GM18502 (cell line): Measurements from ENCODE around the gene TXNRD3.
"Not testable (repeated sequence)": the region's sequence is repeated elsewhere in the genome, so short reads cannot be mapped to it uniquely, and the experiment has no call there.

ENCODE experiments used
- ATAC-seq: cut with Tn5 transposase; IDR thresholded peaks from one replicate; pipeline ENCODE4 v1.9.1; 2021; ENCODE audit warnings: mild to moderate bottlenecking; ENCODE audit not compliant: unreplicated experiment, poor library complexity

Gene TXNRD3

DNA sequence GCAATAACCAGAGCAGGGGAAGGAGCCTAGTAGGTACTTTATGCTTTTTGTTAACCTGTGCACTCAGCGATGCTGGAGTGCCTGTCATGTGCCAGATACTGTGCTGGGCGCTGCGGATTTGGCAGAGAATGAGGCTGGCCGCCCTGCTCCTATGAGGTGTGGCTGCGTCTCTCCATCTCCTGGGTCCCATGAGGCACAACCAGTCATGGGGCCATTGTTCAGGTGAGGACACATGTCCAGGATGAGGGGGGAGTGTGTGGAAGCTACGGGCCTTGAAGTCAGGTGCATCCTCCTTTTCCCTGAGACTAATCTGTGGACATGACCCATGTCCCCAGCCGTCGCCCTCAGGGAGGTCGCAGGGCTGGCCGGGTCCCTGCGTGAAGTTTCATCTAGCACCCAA lies 963 bp upstream of the TXNRD3 start:
- no peak for ATAC-seq

DNA sequence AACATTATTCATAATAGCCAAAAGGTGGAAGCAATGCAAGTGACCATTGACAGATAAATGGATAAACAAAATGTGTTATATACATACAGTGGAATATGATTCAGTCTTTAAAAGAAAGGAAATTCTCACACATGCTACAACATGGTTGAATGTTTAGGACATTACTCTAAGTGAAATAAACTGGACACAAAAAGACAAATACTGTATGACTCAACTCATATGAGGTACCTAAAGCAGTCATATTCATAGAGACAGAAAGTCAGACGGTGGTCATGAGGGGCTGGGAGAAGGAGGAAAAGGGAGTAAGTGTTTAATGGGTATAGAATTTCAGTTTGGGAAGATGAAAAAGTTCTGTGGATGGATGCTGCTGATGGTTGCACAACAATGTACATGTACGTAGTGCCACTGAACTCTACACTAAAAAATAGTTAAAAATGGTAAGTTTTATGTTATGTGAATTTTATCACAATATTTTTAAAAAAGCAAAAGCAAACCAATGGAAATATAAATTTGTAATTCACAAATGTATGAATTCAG lies 5.3 kb downstream of the TXNRD3 start:
- ATAC-seq = no peak

DNA sequence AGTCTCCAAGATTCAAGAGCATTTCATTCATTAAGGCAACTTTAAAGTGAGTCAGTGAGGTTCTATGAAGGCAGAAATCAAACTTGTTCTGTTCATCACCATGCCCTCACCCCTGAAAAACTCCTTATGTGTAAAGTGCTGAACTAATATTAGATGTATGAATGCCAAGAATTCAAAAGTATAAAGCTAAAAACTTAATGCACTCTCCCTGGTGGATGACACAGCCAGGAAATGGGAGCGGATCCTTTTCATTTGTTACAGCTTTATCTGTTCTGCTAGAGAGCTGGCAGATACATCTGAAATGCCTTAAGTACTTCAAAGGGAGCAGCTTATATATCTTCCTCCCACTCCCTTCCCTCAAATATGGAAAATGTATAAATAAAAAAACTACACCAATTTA lies 8.2 kb downstream of the TXNRD3 start:
- no peak for ATAC-seq

DNA sequence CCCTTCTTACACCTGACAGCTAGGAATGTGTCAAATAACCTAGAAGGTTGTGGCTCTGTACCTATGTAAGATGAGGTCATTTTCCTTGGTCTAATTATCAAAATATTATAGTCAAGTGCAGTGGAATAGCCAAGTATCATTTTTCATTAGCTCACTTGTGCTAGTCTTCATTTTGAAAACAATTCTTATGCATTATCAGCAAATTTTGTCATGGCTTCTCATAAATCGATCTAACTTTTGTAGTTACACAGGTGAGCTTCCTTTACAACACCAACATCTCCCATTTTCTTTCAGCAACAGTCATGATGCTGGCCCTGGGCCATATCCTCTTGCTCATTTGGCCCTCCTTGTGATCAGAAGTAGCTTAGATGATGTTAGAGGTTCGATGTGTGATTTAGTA lies 10.3 kb downstream of the TXNRD3 start:
- no peak for ATAC-seq

DNA sequence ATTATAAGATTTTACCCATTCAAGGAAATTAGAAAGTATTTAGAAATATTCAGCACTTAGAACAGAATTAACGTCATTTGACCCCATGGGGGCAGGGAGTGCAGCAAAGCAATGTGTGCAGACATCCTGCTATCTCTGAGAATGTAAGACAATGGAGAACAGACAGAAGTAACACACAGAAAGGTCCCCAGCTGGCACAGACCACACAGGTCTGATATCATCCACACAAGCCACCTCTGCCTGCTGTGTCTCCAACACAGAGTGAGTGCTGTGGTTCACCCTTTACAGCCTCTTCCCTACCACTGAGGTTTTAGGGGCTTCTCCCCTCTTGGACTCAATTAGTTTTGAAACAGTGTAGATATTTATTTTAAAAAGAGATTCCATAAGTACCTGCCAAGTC lies 16.1 kb downstream of the TXNRD3 start:
- no peak for ATAC-seq

DNA sequence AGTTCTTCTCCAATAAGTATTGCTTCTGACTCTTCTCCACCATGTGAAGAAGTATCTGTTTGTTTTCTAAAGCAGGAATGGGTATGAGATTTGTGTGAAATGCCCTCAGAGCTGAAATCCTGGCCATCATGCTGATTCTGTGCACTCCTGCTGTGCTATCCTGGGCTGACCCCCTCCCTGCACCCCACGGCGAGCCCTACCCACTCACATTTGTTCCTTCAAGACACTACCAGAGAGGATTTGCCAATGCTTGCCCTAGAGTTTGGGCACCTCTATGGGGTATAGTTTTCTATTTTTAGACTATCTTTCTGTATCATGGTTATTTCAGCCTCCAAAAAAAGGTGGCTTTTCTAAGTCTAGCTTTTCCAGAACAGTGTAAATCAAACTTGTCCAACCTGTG lies 18.5 kb downstream of the TXNRD3 start:
- no peak for ATAC-seq

DNA sequence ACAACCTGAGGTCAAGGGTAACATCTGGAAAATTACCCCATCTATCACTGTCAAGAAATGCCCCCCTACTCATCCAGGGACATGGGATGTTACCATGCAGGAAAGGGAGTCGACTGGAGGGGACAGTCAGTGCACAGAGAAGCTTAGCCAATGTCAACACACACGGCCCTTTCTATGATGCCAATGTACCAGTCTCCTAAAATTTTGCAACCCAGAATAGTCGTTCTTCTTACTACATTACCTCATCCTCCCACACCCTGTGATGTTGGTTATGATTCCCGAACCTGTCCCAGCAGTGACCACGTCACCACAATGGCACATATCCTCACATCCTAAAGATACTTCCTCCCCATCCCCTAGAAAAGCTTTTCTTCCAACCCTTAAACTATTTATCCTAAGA lies 20.1 kb downstream of the TXNRD3 start:
- no peak for ATAC-seq

DNA sequence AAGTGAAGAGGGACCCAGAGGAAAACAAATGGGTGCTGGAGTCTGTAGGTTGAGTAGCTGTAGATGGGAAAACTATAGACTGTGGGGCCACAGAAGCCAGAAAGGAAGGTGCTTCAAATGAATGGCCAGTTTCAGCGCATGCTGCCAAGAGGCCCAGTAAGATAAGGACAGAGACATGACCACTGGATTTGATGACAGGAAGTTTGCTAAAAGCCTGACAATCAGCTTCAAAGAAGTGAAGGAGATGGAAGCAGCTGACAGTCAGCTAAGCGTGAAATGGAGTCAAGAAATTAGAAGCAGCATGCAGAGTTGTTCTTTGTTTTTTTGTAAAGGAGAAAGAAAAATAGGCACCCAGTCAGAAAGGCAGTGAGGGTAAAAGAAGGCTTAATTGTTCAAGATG lies 24.9 kb downstream of the TXNRD3 start:
- ATAC-seq = no peak

DNA sequence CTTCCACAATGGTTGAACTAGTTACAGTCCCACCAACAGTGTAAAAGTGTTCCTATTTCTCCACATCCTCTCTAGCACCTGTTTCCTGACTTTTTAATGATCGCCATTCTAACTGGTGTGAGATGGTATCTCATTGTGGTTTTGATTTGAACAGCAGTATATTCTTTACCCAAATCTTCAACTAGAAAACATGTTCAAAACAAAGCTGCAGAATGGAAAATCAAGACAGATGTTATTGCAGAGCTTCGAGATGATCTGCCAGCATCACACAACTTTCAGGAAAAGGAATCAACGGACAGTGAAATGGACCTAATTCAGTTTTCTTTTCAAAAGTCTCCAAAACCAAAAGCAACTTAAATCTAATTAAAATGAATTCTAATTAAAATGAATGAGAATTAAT lies 29.2 kb downstream of the TXNRD3 start:
- not testable (repeated sequence) for ATAC-seq

DNA sequence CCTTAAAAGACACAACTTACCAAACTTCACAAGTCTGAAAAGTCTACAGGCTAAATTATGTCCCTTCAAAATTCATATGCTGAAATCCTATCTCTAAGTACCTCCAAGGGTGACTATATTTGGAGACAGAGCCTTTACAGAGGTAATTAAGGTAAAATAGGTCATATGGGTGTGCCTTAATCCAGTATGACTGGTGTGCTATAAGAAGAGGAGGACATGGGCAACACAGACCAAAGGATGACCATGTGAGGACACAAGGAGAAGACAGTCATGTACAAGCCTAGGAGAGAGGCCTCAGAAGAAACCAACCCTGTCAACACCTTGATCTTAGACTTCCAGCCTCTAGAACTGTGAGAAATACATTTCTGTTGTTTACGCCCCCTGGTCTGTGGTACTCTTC lies 32.2 kb downstream of the TXNRD3 start:
- ATAC-seq = no peak

DNA sequence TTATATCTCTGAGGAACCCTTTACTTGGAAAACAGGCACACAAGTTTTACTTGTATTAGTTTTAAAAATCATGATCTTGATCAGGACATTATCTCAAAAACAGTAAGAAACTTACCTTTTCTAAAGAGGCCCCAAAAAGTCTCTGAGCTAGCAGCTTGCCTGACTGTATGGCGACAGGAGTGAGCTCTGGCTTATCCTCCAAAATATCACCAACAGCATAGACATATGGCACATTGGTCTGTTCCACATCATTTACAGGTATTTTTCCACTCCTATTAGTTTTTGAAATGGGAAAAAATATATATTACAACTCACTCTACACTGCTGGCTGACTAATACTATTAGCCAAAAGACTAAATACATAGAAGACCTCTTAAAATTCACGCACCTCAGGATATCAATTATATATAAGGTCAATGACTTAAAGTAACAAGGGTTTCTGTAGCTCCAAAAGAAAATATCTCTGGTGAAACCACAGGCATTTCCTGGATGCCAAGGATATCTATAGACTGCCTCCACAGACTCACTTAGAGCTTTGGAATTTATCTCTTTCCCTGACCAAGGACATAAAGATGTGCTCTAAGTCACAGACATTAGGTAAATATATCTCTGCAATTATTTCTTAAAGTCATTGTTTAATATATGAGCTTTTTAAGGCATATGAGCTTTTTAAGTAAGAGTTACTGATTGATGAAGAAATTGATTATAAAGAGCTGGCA lies 33.1 kb downstream of the TXNRD3 start:
- ATAC-seq = no peak

DNA sequence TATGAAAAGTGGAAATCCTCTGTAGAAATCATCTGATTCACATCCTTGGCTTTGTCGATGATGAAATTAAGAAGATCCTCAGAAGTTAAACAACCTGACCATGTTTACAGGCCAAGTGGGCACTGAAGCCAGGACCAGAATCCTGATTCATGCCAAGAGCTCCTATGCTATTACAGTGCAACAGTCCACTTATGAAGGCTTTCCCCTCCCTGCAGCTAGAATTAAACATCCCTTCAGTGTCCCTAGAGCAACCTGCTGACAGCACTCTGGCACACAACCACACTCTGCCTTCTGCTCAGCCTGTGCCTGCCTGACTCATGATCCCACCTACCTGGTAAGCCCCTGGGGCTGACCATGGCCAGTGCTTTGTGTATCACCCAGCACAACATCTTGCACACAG lies 33.8 kb downstream of the TXNRD3 start:
- ATAC-seq = no peak

DNA sequence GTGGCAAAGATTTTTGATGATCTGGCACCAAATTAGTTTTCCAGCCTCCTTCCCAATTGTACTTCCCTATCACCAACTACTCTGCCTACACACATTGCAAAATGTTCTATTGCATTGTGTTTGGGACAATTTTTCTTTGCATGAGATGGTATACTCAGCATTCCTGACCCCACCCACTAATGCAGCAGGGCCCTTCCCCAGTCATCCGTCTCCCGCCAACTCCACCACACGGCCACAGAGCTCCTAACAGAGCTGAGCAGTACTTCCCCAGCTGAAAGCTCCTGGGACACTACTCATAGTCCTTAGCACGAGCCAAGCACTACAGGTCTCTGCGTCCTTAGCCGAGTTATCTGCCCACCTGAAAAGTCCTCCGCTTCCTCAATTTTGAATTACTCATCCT lies 34.2 kb downstream of the TXNRD3 start:
- ATAC-seq = no peak

DNA sequence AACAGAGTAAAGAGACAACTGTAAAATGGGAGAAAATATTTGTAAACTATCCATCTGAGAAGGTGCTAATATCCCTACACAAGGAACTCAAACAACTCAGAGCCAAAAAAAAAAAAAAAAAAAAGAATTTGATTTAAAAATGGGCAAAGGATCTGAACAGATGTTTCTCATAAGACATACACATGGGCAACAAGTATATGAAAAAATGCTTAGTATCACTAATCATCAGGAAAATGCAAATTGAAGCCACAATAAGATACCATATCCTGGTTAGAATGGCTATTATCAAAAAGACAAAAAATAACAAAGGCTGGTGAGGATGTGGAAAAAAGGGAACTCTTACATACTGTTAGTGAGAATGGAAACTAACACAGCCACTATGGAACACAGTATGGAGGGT lies 36.2 kb downstream of the TXNRD3 start:
- ATAC-seq = no peak

DNA sequence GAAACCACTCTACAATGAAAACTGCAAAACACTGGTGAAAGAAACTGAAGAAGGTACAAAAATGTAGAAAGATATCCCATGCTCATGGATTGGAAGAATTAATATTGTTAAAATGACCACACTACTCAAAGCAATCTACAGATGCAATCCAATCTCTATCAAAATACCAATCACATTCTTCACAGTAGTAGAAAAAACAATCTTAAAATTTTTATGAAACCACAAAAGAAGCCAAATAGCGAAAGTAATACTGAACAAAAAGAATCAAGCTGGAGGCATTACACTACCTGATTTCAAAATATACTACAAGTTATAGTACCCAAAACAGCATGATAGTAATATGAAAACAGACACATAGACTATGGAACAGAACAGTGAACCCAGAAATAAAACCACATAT lies 36.9 kb downstream of the TXNRD3 start:
- ATAC-seq = no peak

DNA sequence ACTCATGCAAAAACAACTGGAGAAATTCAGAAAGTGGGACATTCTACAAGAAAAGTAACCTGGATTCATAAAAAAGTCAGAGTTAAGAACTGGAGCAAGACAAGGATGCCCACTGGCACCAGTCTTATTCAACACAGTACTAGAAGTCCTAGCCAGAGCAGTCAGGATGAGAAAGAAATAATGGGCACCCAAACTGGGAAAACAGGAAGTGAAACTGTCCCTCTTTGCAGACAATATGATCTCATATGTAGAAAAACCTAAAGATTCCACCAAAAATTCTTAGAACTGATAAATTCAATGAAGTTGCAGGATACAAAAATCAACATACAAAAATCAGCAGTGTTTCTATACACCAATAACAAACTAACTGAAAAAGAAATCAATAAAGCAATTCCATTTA lies 37.4 kb downstream of the TXNRD3 start:
- no peak for ATAC-seq

DNA sequence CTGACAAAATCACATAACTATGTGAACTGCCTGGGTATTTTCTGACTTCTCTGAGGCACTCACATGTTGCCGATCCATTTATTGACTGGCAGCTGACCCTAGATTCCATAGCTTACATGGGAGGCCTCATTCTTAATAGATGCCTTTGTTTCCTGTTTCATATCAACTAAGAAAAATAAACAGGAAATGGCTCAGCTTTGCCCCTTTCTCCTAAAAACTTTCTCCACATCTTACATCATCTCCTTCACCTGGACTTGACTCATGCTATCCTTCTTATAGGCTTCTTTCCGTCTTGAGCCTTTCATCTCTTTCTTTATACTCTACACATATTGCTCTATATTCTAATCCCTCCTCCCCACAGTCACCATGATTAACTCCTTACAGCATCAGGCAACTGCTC lies 38.0 kb downstream of the TXNRD3 start:
- no peak for ATAC-seq

DNA sequence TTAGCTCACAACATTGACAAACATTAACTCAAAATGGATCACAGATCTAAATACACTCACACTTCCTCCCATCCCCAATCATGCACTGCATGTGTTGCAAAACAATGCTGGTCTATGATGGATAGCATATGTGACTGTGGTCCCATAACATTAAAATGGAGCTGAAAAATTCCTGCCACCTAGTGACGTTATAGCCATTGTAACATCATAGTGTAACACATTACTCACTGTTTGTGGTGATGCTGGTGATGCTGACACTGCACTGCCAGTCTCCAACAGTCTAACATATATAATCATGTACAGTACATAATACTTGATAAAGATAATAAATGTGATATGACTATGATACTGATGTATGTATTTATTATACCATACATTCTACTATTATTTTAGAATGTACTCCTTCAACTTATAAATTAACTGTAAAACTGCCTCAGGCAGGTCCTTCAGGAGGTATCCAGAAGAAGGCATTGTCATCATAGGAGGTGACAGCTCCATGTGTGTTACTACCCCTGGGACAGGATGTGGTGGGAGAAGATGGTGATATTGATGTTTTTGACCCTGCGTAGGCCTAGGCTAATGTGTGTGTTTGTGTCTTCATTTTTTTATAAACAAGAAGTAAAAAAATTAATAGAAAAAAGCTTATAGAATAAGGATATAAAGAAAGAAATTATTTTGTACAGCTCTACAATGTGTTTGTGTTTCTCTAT lies 41.3 kb downstream of the TXNRD3 start:
- no peak for ATAC-seq

DNA sequence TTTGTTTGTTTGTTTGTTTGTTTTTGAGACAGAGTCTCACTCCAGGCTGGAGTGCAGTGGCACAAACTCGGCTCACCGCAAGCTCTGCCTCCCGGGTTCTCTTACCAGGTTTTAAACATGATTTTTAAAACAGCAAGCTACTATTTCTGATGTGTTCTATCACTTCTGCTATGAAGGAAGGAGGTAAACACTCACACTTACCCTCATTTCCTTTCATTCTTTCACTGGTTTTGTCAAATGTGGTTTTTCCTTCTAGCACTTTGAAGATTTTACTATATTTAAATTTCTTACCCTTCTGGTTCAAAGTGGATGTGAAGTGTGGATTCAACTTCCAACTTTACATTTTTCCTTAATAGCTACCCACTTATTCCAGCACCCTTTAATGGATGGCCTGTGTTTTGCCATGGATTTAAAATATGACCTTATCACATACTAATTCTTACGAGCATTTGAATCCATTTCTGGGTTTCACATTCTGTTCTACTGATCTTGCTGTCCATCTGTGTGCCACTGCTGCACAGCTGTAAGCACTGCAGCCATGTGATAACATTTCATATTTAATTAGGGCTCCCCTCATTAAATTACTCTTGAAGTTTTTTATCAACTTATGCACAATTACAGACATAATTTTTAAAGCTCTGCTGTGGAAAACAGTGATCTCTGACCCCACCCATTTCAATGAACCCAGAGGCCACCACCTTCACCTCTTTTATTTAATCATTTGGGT lies 42.3 kb downstream of the TXNRD3 start:
- ATAC-seq = no peak

DNA sequence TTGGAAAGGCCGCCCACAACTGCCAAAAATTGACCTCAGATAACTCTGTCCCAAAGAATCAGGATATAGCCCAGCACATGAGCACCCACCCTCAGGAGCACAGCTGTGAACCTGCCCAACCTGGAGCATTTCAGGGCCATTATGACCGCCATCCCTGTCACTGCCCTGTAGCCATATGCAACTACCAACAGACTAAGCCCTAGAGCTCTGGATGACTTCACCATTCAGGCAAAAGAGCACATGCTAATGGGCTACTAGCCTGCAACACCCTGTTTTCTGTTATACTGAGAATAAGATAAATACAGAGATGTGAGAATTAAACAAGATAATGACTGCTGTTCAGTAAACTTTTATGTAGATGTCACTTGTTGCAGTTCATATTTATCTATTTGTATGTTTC lies 45.0 kb downstream of the TXNRD3 start:
- ATAC-seq = no peak

DNA sequence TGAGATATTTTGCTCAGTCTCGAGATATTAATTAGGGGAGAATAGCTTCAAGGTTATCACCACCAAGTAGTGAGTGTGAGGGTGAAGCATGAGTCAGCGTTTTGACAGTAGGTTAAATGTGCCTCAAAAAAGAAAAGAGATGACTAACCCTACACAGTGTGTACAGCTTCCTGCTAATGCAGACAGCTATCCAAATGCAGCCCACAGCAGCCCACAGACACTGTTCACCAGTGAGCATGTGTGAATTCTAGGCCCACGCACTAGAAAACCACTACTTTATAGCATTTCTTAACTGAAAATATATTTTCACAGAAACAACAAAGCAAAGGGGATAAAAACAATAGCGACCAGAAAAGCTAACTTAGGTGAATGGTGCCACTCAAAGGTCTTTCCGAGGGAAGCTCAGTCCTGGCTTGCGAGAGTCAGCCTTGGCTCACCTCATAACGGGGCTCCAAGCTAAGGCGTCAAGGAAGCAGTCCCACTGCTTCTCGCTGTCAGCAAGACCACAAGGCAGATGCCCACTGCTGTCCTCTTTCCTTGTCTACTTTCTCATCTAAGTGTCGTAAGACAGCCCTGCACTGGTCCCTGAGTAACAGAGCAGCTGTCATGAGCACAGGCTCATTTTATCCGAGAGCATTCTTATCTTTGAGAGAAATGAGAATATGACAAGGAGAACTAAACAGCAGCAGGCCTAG lies 47.6 kb downstream of the TXNRD3 start:
- no peak for ATAC-seq
